Measurements from ENCODE around the gene RAB11FIP4. TPM values are rescaled to one million over a fixed set of nuclear protein-coding genes. Genes with fewer than 3 reads are reported as not detected.

The RAB11FIP4 gene
- total RNA-seq, result 0.28 and 0.74 TPM in 2 replicates

GRCh38 chr17:31391496-31391949 is at the start of gene RAB11FIP4:
RAB11FIP4 (plus strand) TSS chr17:31391675; CDS start chr17:31391853, 178 bp downstream.

Other genes starting within 250 kb of the RAB11FIP4 start
- 2.0 and 6.0 TPM in 2 replicates for gene OMG, start 94.4 kb upstream of the RAB11FIP4 start, total RNA-seq
- 0.09 TPM in 1 of 2 replicates, not detected in the other for gene EVI2B, start 77.6 kb upstream of the RAB11FIP4 start, total RNA-seq
- 1.00 and 3.6 TPM in 2 replicates for gene EVI2A, start 70.1 kb upstream of the RAB11FIP4 start, total RNA-seq